ENCODE measurements around the gene ZCCHC24. TPM values are rescaled to one million over a fixed set of nuclear protein-coding genes. Genes with fewer than 3 reads are reported as not detected.

Gene ZCCHC24
- polyA plus RNA-seq, 6 donors from 2014 or later: 0.12 to 0.54 (median 0.43) TPM; not detected in 1

DNA sequence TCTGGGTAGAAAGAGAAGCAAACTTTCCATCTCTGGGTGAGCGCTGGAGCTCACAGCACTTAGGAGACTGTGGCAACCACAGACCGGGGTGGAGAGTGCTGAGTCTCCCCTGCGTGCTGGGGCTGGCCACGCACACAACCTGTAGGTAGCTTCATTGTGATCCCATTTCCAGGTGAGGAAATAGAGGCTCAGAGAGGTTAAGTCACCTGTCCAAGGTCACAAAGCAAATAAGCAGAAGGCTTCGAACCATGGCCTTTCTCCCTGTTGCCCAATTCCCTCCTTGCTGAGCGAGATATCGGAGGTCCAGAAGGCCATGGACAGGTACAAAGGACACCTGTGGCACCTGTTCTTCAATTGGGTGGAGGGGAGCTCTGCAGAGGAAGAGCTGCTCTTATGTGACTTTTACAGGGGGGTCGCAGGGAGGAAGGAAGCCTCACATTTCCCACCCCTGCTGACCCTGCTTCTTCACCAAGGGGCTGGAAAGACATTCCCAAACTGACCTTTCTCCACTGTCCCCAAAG lies 39.4 kb downstream of the ZCCHC24 start:
- ATAC-seq (ENCODE audit: low read depth in 2 of 2): no peak
- peaks cover 9 to 33% (median 24%) of the 10 kb centered on the region in 3 donors for H3K27me3 Mint-ChIP-seq
- H3K36me3 Mint-ChIP-seq: no peaks in the 10 kb centered on the region
- no peak for DNase-seq
- H3K4me3 Mint-ChIP-seq: peak overlapping the region in 1 of 8 donors; percentile 59
- H3K27ac Mint-ChIP-seq: no peak overlapping the region
- H3K9me3 Mint-ChIP-seq: no peaks in the 10 kb centered on the region
- H3K4me1 Mint-ChIP-seq: peaks cover 0 to 13% (median 5%) of the 10 kb centered on the region in 3 donors

DNA sequence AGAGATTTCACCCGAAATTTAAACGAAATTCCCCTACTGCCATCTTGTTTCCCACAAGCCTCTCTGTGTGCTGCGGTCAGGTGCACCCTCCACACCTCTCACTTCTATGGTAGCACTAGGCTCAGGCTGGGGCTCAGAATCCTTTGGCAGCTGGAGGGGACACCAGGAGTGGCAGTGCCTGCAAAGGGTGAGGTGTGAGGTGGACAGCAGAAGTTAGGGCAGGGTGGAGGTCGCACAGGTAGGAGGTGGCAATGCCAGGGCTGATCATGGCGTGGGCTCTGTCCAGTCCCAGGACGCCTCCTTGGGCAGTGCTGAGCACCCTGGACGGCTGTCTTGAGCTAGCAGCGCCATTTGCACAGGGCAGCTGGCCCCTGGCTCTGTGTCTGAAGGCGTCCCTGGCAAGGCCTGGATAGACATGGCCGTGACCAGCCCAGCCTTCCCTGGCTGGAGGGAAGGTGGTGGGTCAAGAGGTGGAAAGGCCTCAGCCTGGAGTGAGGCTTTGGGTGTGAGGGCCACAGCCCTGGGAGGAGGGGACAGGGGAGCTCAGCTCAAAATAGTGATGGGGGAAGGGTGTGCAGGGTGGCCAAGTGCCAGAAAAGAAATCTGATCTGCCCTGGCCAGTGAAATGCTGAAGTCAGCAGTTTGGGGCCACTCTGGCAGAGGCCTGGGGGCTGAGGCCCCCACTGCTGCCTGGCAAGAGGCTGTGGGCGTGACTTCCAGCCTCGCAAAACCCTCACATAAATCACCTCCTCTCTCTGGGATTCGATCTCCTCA lies 40.0 kb downstream of the ZCCHC24 start:
- Mint-ChIP-seq H3K9me3 (no peaks in the 10 kb centered on the region), H3K27ac (peak overlapping the region in 1 of 6 donors; percentile 39), H3K4me3 (no peak overlapping the region), H3K36me3 (no peaks in the 10 kb centered on the region), H3K27me3 (peaks cover 9 to 33% (median 24%) of the 10 kb centered on the region in 3 donors), H3K4me1 (peaks cover 0 to 11% (median 5%) of the 10 kb centered on the region in 3 donors)
- ATAC-seq (ENCODE audit: low read depth in 2 of 2): no peak
- DNase-seq: no peak

DNA sequence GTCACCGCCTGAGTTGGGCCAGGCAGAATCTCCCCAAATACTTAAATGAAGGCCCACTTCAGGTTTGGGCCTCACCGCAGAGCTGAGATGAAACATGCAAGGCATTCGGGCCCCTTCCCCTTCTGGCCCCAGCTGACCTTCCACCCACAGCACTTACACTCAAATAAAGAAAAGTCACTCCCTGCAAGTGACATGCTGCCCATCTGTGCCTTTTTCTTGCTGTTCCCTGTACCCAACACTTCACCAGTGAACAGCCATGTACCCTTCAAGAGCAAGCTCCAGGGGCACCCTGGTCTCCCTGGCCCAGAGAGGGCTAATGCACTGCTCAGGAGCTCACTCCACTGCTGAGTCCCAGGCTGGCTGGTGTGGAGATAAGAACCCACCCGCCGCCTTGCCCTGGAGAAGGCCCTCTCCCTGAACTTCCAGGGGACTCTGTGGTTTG lies 40.7 kb downstream of the ZCCHC24 start:
- ATAC-seq (ENCODE audit: low read depth in 2 of 2): no peak
- peaks cover 0 to 6% (median 5%) of the 10 kb centered on the region in 3 donors for H3K4me1 Mint-ChIP-seq

DNA sequence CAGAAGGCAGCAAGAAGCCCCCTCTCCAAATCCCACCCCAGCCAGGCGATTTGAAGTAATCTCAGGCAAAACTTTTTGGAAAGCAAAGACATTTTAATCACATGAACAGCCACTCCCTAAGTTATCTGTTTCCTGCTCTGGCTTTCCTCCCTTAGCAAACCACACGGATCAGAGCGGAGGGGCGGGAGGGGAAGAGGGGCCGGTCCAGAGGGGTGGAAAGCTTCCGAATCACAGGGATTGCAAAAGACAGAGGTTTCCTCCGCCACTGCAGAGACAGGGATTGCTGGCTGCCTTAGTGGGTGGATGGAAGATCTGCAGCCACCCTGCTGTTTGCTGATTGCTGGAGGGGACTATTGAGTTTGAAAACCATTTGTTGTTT lies 41.2 kb downstream of the ZCCHC24 start:
- no peak overlapping the region for H3K4me3 Mint-ChIP-seq
- no peak overlapping the region for H3K27ac Mint-ChIP-seq

More for the DNA sequence above, 40.7 kb downstream of the ZCCHC24 start:
- DNase-seq: no peak
- no peaks in the 10 kb centered on the region for H3K9me3 Mint-ChIP-seq
- H3K27me3 Mint-ChIP-seq: peaks cover 9 to 34% (median 24%) of the 10 kb centered on the region in 3 donors
- H3K4me3 Mint-ChIP-seq: no peak overlapping the region
- no peaks in the 10 kb centered on the region for H3K36me3 Mint-ChIP-seq
- peak overlapping the region in 1 of 6 donors; percentile 40 for H3K27ac Mint-ChIP-seq

DNA sequence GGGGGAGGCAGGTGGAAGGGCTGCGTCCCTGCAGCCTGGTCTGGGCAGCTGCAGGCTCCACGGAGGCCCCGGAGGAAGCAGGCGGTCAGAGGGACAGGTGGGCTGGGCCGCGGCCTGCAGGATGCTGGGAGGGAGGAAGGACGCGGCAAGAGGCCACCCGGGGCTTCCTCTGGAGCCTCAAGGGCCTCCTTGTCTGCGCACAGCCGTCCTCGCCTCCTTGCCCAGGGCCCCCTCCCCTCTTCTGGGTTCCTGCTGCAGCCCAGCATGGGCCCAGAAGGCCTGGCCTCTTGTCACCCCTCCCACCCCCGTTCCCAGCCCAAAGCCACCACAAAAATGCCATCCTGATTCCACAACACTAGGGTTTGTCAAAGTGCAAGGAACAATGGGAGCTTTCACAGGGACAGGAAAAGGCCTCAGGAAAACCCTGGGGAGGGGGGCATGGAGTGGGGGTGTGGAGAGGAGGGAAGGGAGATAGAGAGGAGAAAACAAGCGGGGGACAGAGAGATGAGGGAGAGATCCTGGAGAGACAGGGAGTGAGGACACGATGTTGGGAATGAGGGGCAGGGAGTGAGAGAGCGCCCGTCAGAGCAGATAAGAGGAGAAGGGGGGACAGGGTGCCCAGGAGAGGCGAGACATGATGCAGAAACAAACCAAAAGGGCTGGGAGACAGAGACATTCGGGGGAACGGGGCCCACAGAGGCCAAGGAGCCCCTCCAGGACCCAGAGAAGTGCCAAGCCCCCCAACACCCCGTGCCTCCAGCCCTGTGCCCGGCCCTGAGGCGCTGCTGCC lies 41.8 kb downstream of the ZCCHC24 start:
- H3K9me3 Mint-ChIP-seq: no peaks in the 10 kb centered on the region

More for the DNA sequence above, 41.2 kb downstream of the ZCCHC24 start:
- Mint-ChIP-seq H3K27me3 (peaks cover 9 to 39% (median 24%) of the 10 kb centered on the region in 3 donors), H3K4me1 (peaks cover 0 to 6% (median 6%) of the 10 kb centered on the region in 3 donors), H3K9me3 (no peaks in the 10 kb centered on the region), H3K36me3 (no peaks in the 10 kb centered on the region)
- no peak for DNase-seq
- no peak for ATAC-seq (ENCODE audit: low read depth in 2 of 2)

DNA sequence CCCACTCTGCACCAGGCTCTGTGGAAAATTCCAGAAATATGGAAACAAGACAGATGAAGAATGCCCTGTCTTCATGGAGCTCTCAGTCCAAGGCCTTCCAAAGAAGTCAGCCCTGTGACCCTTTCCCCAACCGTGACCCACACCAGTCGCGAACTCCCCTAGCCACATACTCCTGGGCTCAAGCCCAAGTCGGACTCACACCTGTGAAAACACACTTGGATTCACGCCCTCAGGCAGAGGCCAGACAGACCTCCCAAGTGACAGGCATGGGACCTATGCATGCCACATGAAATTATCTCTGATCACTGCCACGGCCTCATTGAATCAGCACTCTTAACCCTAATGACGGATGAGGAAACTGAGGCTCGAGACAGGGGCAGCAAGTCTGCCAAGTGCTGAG lies 42.5 kb downstream of the ZCCHC24 start:
- Mint-ChIP-seq H3K36me3 (no peaks in the 10 kb centered on the region), H3K4me3 (peak overlapping the region in 1 of 8 donors; percentile 42), H3K27me3 (peaks cover 9 to 40% (median 24%) of the 10 kb centered on the region in 3 donors), H3K9me3 (no peaks in the 10 kb centered on the region), H3K4me1 (peaks cover 0 to 6% (median 6%) of the 10 kb centered on the region in 3 donors), H3K27ac (peak overlapping the region in 1 of 6 donors; percentile 89)
- no peak for DNase-seq
- ATAC-seq (ENCODE audit: low read depth in 2 of 2): no peak

More for the DNA sequence above, 41.8 kb downstream of the ZCCHC24 start:
- no peaks in the 10 kb centered on the region for H3K36me3 Mint-ChIP-seq
- H3K27ac Mint-ChIP-seq: no peak overlapping the region
- DNase-seq (no peak), ATAC-seq (ENCODE audit: low read depth in 2 of 2) (no peak)
- H3K27me3 Mint-ChIP-seq: peaks cover 9 to 40% (median 24%) of the 10 kb centered on the region in 3 donors
- H3K4me1 Mint-ChIP-seq: peaks cover 0 to 6% (median 6%) of the 10 kb centered on the region in 3 donors
- no peak overlapping the region for H3K4me3 Mint-ChIP-seq

DNA sequence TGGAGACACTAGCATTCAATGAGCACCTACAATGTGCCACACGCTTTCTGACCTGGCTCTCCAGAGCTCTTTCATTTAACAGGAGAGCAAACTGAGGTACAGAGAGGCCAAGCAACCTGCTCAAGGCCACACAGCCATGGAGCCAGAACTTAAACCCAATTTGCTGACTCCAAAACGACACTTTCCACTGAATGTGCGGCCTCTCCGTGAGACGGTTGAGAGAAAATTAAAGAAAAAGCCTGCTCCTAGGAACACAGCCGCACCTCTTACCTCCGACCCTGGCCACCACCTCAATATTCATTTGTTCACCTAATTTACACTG lies 42.8 kb downstream of the ZCCHC24 start:
- Mint-ChIP-seq H3K4me1 (peaks cover 0 to 6% (median 6%) of the 10 kb centered on the region in 3 donors), H3K9me3 (no peaks in the 10 kb centered on the region), H3K36me3 (no peaks in the 10 kb centered on the region), H3K27me3 (peaks cover 9 to 40% (median 24%) of the 10 kb centered on the region in 3 donors), H3K27ac (no peak overlapping the region), H3K4me3 (no peak overlapping the region)
- ATAC-seq (ENCODE audit: low read depth in 2 of 2) (no peak), DNase-seq (no peak)

DNA sequence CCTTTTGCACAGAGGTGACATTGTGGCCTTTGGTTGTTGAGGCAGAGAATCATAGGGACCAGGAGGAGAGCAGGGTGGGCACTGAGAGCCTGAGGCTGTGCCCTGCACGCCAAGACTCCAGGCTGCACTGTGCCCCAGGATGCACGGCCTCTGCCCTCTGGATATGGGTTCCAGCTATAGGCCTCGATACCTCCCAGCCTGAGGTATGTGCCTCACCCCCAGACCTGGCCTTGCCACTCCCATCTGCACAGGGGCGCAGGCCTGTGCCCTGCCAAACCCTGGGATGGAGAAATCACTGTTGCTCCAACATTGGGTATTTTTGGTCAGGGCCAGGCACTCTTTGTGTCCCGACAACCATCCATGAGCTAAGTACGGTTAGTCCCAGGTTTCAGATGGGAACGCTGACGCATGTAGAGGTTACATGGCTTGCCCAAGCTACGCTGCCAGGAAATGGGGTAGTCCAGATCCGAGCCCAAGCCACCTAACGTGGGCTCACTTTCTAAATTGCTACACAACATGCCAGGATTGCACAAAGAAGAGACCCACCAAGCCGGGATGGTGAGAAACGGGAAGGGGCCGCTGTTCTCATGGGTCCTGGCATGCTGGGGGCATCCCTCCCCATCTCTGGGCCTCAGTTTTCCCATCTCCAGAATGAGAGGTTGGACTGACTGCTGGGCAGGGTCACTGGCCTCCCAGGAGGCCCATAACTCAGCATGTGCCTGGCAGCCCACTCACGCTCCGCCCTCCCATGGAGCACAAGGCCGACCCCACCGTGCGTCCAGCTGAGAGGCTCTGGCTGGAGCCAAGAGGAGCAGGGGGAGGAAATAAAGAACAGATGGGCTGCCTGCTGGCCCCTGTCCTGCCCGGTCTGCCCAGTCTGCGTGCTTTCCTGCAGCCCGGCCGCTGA lies 44.2 kb downstream of the ZCCHC24 start:
- ATAC-seq (ENCODE audit: low read depth in 2 of 2) (no peak), DNase-seq (no peak)
- Mint-ChIP-seq H3K4me1 (peaks cover 0 to 6% (median 1%) of the 10 kb centered on the region in 3 donors), H3K9me3 (no peaks in the 10 kb centered on the region), H3K36me3 (no peaks in the 10 kb centered on the region), H3K27me3 (peaks cover 9 to 40% (median 24%) of the 10 kb centered on the region in 3 donors), H3K27ac (peak overlapping the region in 1 of 6 donors; percentile 33), H3K4me3 (no peak overlapping the region)

DNA sequence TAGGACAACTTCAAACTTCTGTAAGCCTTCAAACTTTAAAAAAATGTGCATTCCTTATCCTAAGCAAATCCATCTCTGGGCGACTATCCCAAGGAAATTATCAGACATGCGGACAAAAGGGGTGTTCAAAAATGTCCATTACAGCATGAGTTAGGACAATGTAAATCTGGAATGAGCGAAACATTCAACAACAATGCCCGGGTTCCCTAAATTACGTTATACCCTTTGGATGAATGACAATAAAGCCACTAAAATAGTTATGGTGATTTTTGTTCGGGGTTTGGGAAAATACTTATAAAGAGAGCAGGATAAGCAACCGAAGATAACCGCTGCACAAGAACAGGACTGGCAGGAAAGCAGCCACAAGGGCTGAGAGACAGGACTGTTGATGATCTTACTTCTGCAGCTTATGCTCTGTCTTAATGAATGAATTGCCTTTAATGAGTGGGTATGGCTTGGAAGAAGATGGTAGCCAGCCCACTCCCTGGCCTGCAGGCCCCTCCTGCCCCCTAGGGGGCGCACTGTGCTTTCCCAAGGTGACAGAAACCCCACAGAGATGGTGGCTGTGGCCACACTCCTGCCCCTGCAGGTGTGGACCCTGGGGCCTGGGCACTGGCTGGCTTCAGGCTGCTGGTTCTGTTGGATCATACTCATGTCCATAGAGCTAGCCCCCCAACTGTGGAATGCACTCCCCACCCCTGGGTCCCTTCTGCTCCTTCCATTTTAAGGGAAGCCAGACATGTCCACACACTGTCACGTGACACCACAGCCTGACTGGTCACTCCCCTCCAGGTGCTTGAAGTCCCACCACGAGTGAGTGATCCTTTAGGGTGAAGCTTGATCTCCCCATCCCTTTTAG lies 45.0 kb downstream of the ZCCHC24 start:
- peaks cover 0 to 6% (median 1%) of the 10 kb centered on the region in 3 donors for H3K4me1 Mint-ChIP-seq
- ATAC-seq (ENCODE audit: low read depth in 2 of 2) (no peak), DNase-seq (no peak)
- H3K4me3 Mint-ChIP-seq: no peak overlapping the region
- H3K9me3 Mint-ChIP-seq: peaks cover 0 to 2% (median 0%) of the 10 kb centered on the region in 7 donors
- no peak overlapping the region for H3K27ac Mint-ChIP-seq
- H3K36me3 Mint-ChIP-seq: no peaks in the 10 kb centered on the region
- peaks cover 9 to 34% (median 22%) of the 10 kb centered on the region in 3 donors for H3K27me3 Mint-ChIP-seq

DNA sequence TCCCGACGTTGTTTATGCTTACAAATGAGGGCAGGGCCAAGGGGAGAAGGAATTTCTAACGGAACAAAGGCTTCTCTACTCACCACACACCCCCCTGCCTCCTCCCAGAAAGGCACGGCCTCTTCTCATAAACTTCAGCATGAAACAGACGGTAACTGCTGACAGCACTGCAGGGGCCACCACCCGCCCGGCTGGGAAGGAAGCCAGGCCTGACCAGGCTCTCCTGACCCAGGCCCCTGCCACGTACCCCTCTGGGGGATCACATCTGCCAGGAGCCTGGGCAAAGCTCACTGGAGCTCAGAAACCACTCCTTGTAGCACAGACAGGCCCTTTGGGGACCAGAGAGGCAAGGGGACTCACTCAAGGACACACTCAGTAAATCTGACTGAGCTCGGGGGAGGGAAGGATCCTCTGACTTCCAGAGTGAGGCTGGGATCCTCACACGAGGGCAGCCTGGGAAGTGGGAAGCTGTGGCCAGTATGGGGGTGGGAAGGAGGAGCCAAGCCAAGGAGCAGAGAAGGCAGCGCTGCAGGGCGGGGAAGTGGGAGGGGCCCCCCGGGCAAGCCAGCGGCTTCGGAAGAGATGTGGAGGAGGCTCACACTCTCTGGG lies 46.1 kb downstream of the ZCCHC24 start:
- Mint-ChIP-seq H3K27me3 (peaks cover 4 to 23% (median 11%) of the 10 kb centered on the region in 3 donors), H3K4me1 (peaks cover 0 to 4% (median 1%) of the 10 kb centered on the region in 3 donors), H3K9me3 (peaks cover 0 to 2% (median 0%) of the 10 kb centered on the region in 7 donors), H3K27ac (peak overlapping the region in 1 of 6 donors; percentile 59), H3K4me3 (no peak overlapping the region), H3K36me3 (no peaks in the 10 kb centered on the region)
- DNase-seq (no peak), ATAC-seq (ENCODE audit: low read depth in 2 of 2) (no peak)

DNA sequence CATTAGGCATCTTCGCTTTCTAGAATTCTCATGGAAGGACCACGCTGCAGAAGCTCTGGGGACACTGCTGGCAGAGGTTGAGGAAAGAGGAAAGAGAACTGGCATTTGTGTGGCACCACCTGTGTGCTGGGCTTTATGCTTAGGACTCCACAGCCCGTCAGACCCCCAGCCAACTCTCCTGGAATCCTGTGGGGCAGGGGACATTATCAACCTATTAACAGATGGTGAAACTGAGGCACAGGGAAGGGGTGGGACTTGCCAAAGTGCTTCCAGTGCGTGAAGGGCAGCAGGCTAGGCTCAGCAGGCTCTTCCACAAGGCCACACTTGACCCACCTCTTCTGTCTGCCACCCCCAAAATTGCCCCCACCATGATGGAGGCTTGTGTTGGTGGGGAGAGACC lies 46.8 kb downstream of the ZCCHC24 start:
- DNase-seq (no peak), ATAC-seq (ENCODE audit: low read depth in 2 of 2) (no peak)
- peaks cover 4 to 17% (median 4%) of the 10 kb centered on the region in 3 donors for H3K27me3 Mint-ChIP-seq
- peaks cover 0 to 2% (median 0%) of the 10 kb centered on the region in 7 donors for H3K9me3 Mint-ChIP-seq
- H3K4me3 Mint-ChIP-seq: no peak overlapping the region
- H3K36me3 Mint-ChIP-seq: no peaks in the 10 kb centered on the region
- no peak overlapping the region for H3K27ac Mint-ChIP-seq
- peaks cover 0 to 1% (median under 1%) of the 10 kb centered on the region in 3 donors for H3K4me1 Mint-ChIP-seq

Measured in naive B cell (primary cell).